Measurements from ENCODE around the gene PRKD1. TPM values are rescaled to one million over a fixed set of nuclear protein-coding genes. Genes with fewer than 3 reads are reported as not detected.

PRKD1 gene
- 0.53 and 1.0 TPM in 2 replicates for total RNA-seq

DNA sequence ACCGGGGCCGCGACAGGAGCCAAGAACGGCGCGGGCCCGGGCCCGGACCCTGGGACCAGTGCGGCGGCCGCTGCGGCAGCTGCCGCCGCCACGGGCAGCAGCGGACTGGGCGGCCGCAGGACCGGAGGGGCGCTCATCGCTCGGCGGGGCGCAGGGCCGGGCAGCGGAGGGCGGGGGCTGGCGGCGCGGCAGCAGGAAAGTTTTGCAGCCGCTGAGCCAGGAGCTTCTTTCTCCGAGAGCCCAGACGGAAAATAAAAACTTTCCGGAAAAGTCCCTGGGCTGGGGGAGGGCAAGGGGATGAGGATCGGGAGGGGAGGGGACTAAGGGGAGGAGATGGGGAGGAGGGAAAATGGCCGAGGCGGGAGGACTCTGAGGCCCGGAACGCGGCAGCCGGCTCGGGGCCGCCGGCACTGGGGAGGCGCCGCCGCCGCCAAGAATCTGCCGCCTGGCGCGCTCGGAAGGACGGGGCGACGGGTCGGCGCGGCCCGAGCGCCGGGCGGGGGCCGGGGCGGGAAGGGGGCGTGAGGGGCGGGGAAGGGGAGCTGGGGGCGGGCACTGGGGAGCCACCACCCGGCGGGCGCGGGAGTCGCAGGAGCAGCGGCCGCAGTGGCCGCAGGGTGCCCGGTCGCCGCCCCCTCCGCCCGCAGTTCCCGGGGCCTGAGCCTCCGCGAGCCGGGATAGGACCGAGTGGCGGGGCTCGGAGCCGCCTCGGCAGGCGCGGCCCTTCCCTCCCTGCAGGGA, at the start of gene PRKD1:
PRKD1 (minus strand) TSS at position 472 of the 741 bp plus-strand sequence.
- no peak for DNase-seq (ENCODE audit: low read depth)
- TF ChIP-seq, protein P1, sequence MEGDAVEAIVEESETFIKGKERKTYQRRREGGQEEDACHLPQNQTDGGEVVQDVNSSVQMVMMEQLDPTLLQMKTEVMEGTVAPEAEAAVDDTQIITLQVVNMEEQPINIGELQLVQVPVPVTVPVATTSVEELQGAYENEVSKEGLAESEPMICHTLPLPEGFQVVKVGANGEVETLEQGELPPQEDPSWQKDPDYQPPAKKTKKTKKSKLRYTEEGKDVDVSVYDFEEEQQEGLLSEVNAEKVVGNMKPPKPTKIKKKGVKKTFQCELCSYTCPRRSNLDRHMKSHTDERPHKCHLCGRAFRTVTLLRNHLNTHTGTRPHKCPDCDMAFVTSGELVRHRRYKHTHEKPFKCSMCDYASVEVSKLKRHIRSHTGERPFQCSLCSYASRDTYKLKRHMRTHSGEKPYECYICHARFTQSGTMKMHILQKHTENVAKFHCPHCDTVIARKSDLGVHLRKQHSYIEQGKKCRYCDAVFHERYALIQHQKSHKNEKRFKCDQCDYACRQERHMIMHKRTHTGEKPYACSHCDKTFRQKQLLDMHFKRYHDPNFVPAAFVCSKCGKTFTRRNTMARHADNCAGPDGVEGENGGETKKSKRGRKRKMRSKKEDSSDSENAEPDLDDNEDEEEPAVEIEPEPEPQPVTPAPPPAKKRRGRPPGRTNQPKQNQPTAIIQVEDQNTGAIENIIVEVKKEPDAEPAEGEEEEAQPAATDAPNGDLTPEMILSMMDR (IDR thresholded peaks at IDR 0.05; ENCODE audit: insufficient read depth, low read length, severe bottlenecking): peak; percentile 2

DNA sequence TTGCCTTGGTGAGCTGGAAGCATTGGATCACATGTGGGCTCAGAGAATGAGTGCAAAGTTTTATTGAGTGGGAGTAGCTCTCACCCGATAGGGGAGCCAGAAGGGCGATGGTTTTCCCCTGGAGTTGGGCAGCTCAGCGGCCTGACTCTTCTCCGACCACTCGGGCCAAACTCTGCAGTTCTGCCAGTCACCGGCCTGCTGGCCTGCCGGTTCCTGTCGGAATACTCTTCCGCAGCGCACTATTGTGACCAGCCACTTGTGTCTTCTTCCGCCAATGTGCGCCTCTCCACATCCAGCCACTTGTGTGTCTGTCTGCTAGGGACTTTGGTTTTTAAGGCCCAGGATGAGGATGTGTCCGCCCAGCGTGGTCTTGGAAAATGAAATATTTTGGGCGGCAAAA, 43.5 kb upstream of the PRKD1 start:
- TF ChIP-seq, protein P1 (IDR thresholded peaks at IDR 0.05; ENCODE audit: insufficient read depth, low read length, severe bottlenecking): no peak
- FAIRE-seq: no peak
- Histone ChIP-seq H3K27me3 (ENCODE audit: control insufficient read depth, insufficient read depth, low read length) (no peaks in the 10 kb centered on the region), H3K4me3 (ENCODE audit: low read depth, low read length) (no peak overlapping the region), H3K36me3 (ENCODE audit: control insufficient read depth, insufficient read depth, low read length) (no peaks in the 10 kb centered on the region)
- DNase-seq (ENCODE audit: low read depth): no peak

More for the DNA sequence above, at the start of gene PRKD1:
- Histone ChIP-seq H3K4me3 (ENCODE audit: low read depth, low read length) (peak within 1 kb of the TSS; percentile 60), H3K27me3 (ENCODE audit: control insufficient read depth, insufficient read depth, low read length) (no peaks in the 10 kb centered on the region), H3K36me3 (ENCODE audit: control insufficient read depth, insufficient read depth, low read length) (no peaks in the 10 kb centered on the region)
- FAIRE-seq: no peak

DNA sequence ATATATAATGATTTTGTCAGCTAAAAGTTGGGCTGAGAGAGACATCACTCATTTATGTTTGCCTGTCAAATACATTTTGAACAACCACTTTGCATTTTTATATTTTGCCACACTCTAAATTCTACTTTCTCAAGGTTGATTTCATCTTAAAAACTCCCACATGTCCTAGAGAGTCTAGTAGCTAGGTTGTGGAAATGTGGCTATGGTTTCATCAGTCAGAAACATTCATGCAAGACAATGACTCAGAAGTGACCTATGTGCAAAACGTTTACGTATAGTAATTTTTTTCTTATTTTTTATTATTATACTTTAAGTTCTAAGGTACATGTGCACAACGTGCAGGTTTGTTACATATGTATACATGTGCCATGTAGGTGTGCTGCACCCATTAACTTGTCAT, 27.4 kb upstream of the PRKD1 start:
- TF ChIP-seq, protein P1 (IDR thresholded peaks at IDR 0.05; ENCODE audit: insufficient read depth, low read length, severe bottlenecking): no peak
- FAIRE-seq (no peak), DNase-seq (ENCODE audit: low read depth) (no peak)
- Histone ChIP-seq H3K4me3 (ENCODE audit: low read depth, low read length) (no peak overlapping the region), H3K36me3 (ENCODE audit: control insufficient read depth, insufficient read depth, low read length) (no peaks in the 10 kb centered on the region), H3K27me3 (ENCODE audit: control insufficient read depth, insufficient read depth, low read length) (no peaks in the 10 kb centered on the region)

DNA sequence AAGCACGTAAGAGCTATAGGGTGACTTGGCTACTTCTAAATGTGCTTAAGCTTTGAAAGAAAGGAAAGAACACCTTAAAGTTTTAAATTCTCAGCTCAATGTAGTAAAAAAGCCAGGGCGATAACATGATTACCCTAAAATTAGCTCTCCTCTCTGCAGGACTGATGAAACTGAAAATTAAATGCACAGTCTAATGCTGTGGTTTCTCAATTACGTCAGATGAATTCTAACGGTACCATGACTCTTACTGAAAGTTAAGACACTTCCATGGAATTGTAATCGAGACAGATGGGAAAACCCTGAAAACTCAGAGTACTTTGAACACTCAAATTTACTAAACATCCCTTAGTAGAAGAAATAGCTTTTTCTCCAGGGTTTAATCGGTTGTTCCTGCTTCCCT, 25.9 kb upstream of the PRKD1 start:
- no peak for DNase-seq (ENCODE audit: low read depth)
- TF ChIP-seq, protein P1 (IDR thresholded peaks at IDR 0.05; ENCODE audit: insufficient read depth, low read length, severe bottlenecking): no peak
- Histone ChIP-seq H3K4me3 (ENCODE audit: low read depth, low read length) (no peak overlapping the region), H3K36me3 (ENCODE audit: control insufficient read depth, insufficient read depth, low read length) (no peaks in the 10 kb centered on the region), H3K27me3 (ENCODE audit: control insufficient read depth, insufficient read depth, low read length) (no peaks in the 10 kb centered on the region)
- FAIRE-seq: no peak

DNA sequence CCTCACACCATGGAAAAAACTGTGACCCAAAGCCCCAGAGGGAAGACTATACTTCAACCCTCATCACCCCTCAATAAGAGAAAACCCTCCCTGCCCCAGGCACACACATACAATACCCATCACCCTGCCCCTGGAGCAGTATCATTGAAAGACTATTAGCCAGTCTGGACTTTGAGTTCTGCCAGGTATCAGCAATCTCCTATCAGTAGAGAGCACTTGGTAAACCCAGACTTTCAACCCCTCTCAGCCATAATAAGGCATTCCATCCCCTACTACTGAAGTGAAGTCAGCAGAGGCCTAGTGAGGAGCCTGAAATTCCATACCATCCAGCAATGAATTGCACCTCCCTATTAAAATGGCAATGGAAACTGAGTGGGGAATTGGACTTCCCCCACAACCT, 16.4 kb upstream of the PRKD1 start:
- no peak overlapping the region for H3K4me3 ChIP-seq (ENCODE audit: low read depth, low read length)
- TF ChIP-seq, protein P1 (IDR thresholded peaks at IDR 0.05; ENCODE audit: insufficient read depth, low read length, severe bottlenecking): no peak
- no peak for FAIRE-seq
- no peaks in the 10 kb centered on the region for H3K36me3 ChIP-seq (ENCODE audit: control insufficient read depth, insufficient read depth, low read length)
- DNase-seq (ENCODE audit: low read depth): no peak
- H3K27me3 ChIP-seq (ENCODE audit: control insufficient read depth, insufficient read depth, low read length): no peaks in the 10 kb centered on the region

DNA sequence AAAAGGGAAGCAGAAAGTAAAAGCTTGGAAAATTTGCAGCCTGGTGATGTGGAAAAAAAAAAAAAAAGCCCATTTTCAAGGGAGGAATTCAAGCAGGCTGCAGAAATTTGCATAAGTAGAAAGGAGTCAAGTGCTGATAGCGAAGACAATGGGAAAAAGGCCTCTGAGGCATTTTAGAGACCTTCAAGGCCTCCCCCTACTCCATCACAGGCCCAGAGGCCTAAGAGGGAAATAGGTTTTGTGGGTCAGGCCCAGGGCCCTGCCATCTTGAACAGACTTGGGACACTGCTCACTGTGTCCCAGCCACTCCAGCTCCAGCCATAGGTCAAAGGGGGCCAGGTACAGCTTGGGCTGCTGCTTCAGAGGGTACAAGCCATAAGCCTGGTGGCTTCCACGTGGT, 13.8 kb upstream of the PRKD1 start:
- TF ChIP-seq, protein P1 (IDR thresholded peaks at IDR 0.05; ENCODE audit: insufficient read depth, low read length, severe bottlenecking): no peak
- Histone ChIP-seq H3K27me3 (ENCODE audit: control insufficient read depth, insufficient read depth, low read length) (no peaks in the 10 kb centered on the region), H3K36me3 (ENCODE audit: control insufficient read depth, insufficient read depth, low read length) (no peaks in the 10 kb centered on the region), H3K4me3 (ENCODE audit: low read depth, low read length) (no peak overlapping the region)
- FAIRE-seq (no peak), DNase-seq (ENCODE audit: low read depth) (no peak)
